ENCODE results near the gene LCK.
"Not testable (repeated sequence)": the region's sequence is repeated elsewhere in the genome, so short reads cannot be mapped to it uniquely, and the experiment has no call there.

Gene LCK

GRCh38 chr1:32242341-32242851 lies 8.7 kb upstream of the LCK start:
- peaks cover 5% of the 10 kb centered on the region for H3K36me3 Mint-ChIP-seq (ENCODE audit: insufficient read depth)
- no peak for DNase-seq (ENCODE audit: low spot score in 2 of 2)
- no peak for ATAC-seq (replicated peaks; ENCODE audit: extremely low read depth, poor library complexity, severe bottlenecking)
- H3K4me3 Mint-ChIP-seq = no peak overlapping the region
- no peak overlapping the region for H3K27ac Mint-ChIP-seq (ENCODE audit: low read depth)
- peaks cover 8% of the 10 kb centered on the region for H3K4me1 Mint-ChIP-seq
- no peaks in the 10 kb centered on the region for H3K27me3 Mint-ChIP-seq
- H3K9me3 Mint-ChIP-seq = no peaks in the 10 kb centered on the region

GRCh38 chr1:32246888-32247273 lies 4.2 kb upstream of the LCK start, which contains the start of gene FAM167B:
FAM167B (plus strand) TSS chr1:32247222; CDS start chr1:32247422, 200 bp downstream.
- Mint-ChIP-seq H3K27me3 (no peaks in the 10 kb centered on the region), H3K36me3 (ENCODE audit: insufficient read depth) (peaks cover 17% of the 10 kb centered on the region), H3K27ac (ENCODE audit: low read depth) (peak within 1 kb of the TSS; percentile 98), H3K4me3 (peak within 1 kb of the TSS; percentile 97), H3K4me1 (peaks cover 46% of the 10 kb centered on the region), H3K9me3 (no peaks in the 10 kb centered on the region)
- DNase-seq (ENCODE audit: low spot score in 2 of 2) (no peak), ATAC-seq (replicated peaks; ENCODE audit: extremely low read depth, poor library complexity, severe bottlenecking) (no peak)

GRCh38 chr1:32247452-32247851 lies 3.6 kb upstream of the LCK start:
- DNase-seq (ENCODE audit: low spot score in 2 of 2) (no peak), ATAC-seq (replicated peaks; ENCODE audit: extremely low read depth, poor library complexity, severe bottlenecking) (no peak)
- Mint-ChIP-seq H3K4me1 (peaks cover 46% of the 10 kb centered on the region), H3K27me3 (no peaks in the 10 kb centered on the region), H3K4me3 (peak overlapping the region; percentile 97), H3K36me3 (ENCODE audit: insufficient read depth) (peaks cover 20% of the 10 kb centered on the region), H3K9me3 (no peaks in the 10 kb centered on the region), H3K27ac (ENCODE audit: low read depth) (peak overlapping the region; percentile 98)

- H3K27ac Mint-ChIP-seq (ENCODE audit: low read depth) = peak overlapping the region; percentile 98
- peak; percentile 50 to 71 for DNase-seq (ENCODE audit: low spot score in 2 of 2)
- H3K4me3 Mint-ChIP-seq = peak overlapping the region; percentile 97
- H3K36me3 Mint-ChIP-seq (ENCODE audit: insufficient read depth) = peaks cover 22% of the 10 kb centered on the region
- H3K9me3 Mint-ChIP-seq = no peaks in the 10 kb centered on the region
- H3K27me3 Mint-ChIP-seq = no peaks in the 10 kb centered on the region
- peaks cover 50% of the 10 kb centered on the region for H3K4me1 Mint-ChIP-seq
- ATAC-seq (replicated peaks; ENCODE audit: extremely low read depth, poor library complexity, severe bottlenecking) = no peak
Measured at GRCh38 chr1:32247983-32248889, 2.8 kb upstream of the LCK start.

GRCh38 chr1:32249831-32250525 lies 1.1 kb upstream of the LCK start:
- Mint-ChIP-seq H3K4me1 (peaks cover 59% of the 10 kb centered on the region), H3K36me3 (ENCODE audit: insufficient read depth) (peaks cover 30% of the 10 kb centered on the region), H3K27ac (ENCODE audit: low read depth) (peak overlapping the region; percentile 98), H3K27me3 (no peaks in the 10 kb centered on the region), H3K9me3 (no peaks in the 10 kb centered on the region), H3K4me3 (peak overlapping the region; percentile 97)
- ATAC-seq (replicated peaks; ENCODE audit: extremely low read depth, poor library complexity, severe bottlenecking) (peak; percentile 88), DNase-seq (ENCODE audit: low spot score in 2 of 2) (peak; percentile 60 to 81)

GRCh38 chr1:32255072-32256071 lies 4.3 kb downstream of the LCK start:
- DNase-seq (ENCODE audit: low spot score in 2 of 2) (no peak), ATAC-seq (replicated peaks; ENCODE audit: extremely low read depth, poor library complexity, severe bottlenecking) (peak; percentile 20)
- H3K4me3 Mint-ChIP-seq = peak overlapping the region; percentile 97
- H3K9me3 Mint-ChIP-seq = no peaks in the 10 kb centered on the region
- H3K27me3 Mint-ChIP-seq = no peaks in the 10 kb centered on the region
- H3K27ac Mint-ChIP-seq (ENCODE audit: low read depth) = peak overlapping the region; percentile 86
- peaks cover 59% of the 10 kb centered on the region for H3K36me3 Mint-ChIP-seq (ENCODE audit: insufficient read depth)
- peaks cover 54% of the 10 kb centered on the region for H3K4me1 Mint-ChIP-seq

GRCh38 chr1:32256473-32257226 lies 5.6 kb downstream of the LCK start:
- Mint-ChIP-seq H3K4me3 (peak overlapping the region; percentile 97), H3K36me3 (ENCODE audit: insufficient read depth) (peaks cover 62% of the 10 kb centered on the region), H3K9me3 (no peaks in the 10 kb centered on the region), H3K27me3 (no peaks in the 10 kb centered on the region), H3K4me1 (peaks cover 46% of the 10 kb centered on the region), H3K27ac (ENCODE audit: low read depth) (peak overlapping the region; percentile 90)
- ATAC-seq (replicated peaks; ENCODE audit: extremely low read depth, poor library complexity, severe bottlenecking) (no peak), DNase-seq (ENCODE audit: low spot score in 2 of 2) (no peak)

- Mint-ChIP-seq H3K27me3 (no peaks in the 10 kb centered on the region), H3K4me3 (peak overlapping the region; percentile 97), H3K36me3 (ENCODE audit: insufficient read depth) (peaks cover 58% of the 10 kb centered on the region), H3K9me3 (no peaks in the 10 kb centered on the region), H3K27ac (ENCODE audit: low read depth) (peak overlapping the region; percentile 90), H3K4me1 (peaks cover 41% of the 10 kb centered on the region)
- no peak for ATAC-seq (replicated peaks; ENCODE audit: extremely low read depth, poor library complexity, severe bottlenecking)
- DNase-seq (ENCODE audit: low spot score in 2 of 2) = no peak
Measured at GRCh38 chr1:32257227-32257508, 6.1 kb downstream of the LCK start.

- not testable (repeated sequence) for H3K27me3 Mint-ChIP-seq; ATAC-seq (replicated peaks; ENCODE audit: extremely low read depth, poor library complexity, severe bottlenecking); DNase-seq (ENCODE audit: low spot score in 2 of 2); H3K9me3 Mint-ChIP-seq
- peak overlapping the region; percentile 91 for H3K27ac Mint-ChIP-seq (ENCODE audit: low read depth)
- H3K4me3 Mint-ChIP-seq = peak overlapping the region; percentile 51
- peaks cover 43% of the 10 kb centered on the region for H3K4me1 Mint-ChIP-seq
- peaks cover 52% of the 10 kb centered on the region for H3K36me3 Mint-ChIP-seq (ENCODE audit: insufficient read depth)
Measured at GRCh38 chr1:32263236-32263593, 12.2 kb downstream of the LCK start.

- Mint-ChIP-seq H3K9me3 (no peaks in the 10 kb centered on the region), H3K27me3 (no peaks in the 10 kb centered on the region), H3K4me3 (peak overlapping the region; percentile 70), H3K36me3 (ENCODE audit: insufficient read depth) (peaks cover 47% of the 10 kb centered on the region), H3K4me1 (peaks cover 45% of the 10 kb centered on the region), H3K27ac (ENCODE audit: low read depth) (peak overlapping the region; percentile 91)
- ATAC-seq (replicated peaks; ENCODE audit: extremely low read depth, poor library complexity, severe bottlenecking) = peak; percentile 91
- DNase-seq (ENCODE audit: low spot score in 2 of 2) = no peak
Measured at GRCh38 chr1:32263744-32264143, 12.7 kb downstream of the LCK start.

GRCh38 chr1:32265846-32266245 lies 14.8 kb downstream of the LCK start:
- ATAC-seq (replicated peaks; ENCODE audit: extremely low read depth, poor library complexity, severe bottlenecking) = no peak
- Mint-ChIP-seq H3K4me1 (peaks cover 42% of the 10 kb centered on the region), H3K9me3 (no peaks in the 10 kb centered on the region), H3K27ac (ENCODE audit: low read depth) (peak overlapping the region; percentile 91), H3K4me3 (peak overlapping the region; percentile 60), H3K27me3 (no peaks in the 10 kb centered on the region), H3K36me3 (ENCODE audit: insufficient read depth) (peaks cover 41% of the 10 kb centered on the region)
- no peak for DNase-seq (ENCODE audit: low spot score in 2 of 2)

Measured in central memory CD8-positive, alpha-beta T cell (primary cell).